GM18907 (cell line): Measurements from ENCODE around the gene SPTA1.

Experiments
- ATAC-seq: cut with Tn5 transposase; IDR thresholded peaks from one replicate; pipeline ENCODE4 v1.9.1; 2021; ENCODE audit warnings: mild to moderate bottlenecking, moderate library complexity; ENCODE audit not compliant: unreplicated experiment

SPTA1 gene

DNA sequence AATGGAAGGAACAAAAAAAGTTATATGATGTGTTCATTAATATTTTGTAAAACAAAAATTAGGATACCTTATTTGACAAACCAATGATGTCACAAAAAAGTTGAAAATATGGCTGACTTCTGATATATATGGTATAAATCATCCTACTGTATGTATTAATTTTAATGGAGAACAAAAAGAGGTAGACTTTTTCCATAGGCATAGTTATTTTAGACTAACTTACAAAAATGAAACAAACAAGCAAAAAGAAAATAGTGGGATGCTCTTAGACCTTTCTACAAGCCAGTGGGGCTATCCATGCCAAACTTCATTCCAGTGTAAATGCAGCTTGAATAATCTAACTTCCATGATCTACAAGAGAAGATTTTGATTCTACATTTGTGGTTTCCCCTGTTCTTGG lies 522 bp upstream of the SPTA1 start:
- ATAC-seq: no peak

DNA sequence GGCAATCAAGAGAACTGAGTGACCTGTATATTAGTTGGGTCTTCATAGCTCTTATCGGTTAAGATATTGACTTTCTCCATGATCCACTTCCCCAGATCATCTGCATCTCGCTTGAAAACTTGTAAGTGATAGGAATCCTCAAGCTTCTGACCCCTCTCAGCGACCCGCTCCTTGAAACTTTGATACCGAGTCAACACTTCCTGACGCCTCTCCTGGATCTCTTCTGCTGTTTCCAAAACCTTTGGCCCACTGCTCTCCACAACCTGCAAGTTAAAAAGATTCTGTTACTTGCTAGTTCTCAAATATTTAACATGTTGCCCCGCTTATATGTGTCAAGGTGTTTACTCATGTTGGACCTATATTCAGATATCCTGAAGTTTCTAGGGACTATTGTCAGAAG lies 1.4 kb downstream of the SPTA1 start:
- ATAC-seq: no peak

DNA sequence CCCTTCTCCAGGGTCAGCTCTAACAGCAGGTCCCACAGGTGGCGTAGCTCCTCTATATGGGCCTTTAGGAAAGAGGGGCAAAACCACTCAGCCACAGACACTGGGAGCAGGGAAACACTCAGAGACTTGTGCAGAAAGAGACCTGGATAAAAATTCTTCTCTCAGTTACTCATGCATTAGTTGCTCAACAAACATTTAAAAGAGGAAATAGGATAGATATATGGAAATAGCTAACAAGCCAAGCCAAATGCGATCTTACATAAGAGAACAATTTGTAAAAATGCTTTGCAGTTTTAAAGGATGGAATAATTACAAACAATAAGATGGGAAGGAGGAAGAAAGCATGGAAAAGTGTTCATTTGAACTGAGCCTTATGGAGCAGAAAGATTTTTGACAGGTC lies 4.9 kb downstream of the SPTA1 start:
- no peak for ATAC-seq

DNA sequence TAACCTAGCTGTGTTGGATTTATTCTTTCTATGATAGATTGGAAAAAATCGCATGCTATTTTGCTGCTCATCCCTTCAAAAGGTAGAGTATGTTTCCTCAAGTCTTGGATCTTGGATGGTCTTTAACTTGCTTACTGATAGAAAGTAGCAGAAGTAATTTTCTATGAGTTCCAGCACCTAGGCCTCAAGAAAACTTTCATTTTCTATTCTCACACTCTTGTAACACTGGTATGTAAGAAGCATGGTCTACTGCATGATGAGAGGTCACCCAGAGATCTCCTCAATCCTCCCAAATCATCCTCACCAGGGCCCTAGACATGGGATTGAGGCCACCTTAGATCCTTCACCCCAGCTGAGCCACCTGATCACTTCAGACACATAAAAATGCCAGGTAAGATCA lies 7.2 kb downstream of the SPTA1 start:
- ATAC-seq: no peak

DNA sequence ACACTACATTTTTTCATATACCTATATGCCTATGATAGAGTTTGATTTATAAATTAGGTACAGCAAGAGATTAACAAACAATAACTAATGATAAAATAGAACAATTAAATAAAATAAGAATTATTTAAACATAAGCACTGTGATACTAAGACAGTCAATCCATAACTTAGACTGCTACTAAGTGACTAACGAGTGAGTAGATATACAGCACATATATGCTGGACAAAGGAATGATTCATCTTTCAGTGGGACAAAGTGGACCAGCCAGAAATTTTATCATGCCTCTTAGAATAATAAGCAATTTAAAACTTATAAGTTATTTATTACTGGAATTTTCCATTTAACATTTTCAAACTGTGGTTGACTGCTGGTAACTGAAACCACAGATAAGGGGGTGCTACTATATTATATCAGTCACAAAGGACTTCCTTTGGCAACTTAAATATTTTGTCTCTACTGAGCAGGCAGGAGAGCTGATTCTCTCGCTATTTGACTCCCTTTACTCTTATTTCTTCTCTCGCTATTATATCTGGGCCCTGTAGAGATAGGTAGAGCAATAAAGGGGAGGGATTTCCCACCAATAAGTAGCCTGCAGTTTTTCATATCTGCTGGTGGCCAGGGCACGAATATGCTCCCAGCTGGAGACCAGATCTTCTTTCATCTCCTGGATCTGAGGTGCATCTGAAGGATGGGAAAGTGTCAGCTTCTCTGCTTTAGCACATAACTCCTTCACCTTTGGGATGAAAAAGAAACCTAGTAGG lies 10.8 kb downstream of the SPTA1 start:
- no peak for ATAC-seq

- no peak for ATAC-seq
Measured at GRCh38 chr1:158674302-158674701, 12.2 kb downstream of the SPTA1 start.

DNA sequence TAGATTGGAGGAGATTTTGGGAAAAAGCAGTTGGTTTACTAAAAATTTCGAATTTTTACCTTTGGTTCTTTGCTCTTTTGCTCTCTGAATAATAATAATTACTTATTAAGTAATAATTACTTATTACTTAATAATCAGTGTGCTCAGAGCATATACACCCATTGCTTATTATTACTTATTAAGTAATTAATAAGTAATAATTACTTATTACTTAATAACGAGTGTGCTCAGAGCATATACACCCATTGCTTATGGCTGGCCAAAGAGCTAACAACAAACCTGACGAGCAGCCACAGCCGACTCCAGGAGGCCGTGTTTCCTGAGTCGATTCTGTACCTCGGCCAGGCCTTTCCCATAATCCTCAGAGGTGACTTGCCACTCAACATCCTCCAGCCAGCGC lies 20.5 kb downstream of the SPTA1 start:
- no peak for ATAC-seq

DNA sequence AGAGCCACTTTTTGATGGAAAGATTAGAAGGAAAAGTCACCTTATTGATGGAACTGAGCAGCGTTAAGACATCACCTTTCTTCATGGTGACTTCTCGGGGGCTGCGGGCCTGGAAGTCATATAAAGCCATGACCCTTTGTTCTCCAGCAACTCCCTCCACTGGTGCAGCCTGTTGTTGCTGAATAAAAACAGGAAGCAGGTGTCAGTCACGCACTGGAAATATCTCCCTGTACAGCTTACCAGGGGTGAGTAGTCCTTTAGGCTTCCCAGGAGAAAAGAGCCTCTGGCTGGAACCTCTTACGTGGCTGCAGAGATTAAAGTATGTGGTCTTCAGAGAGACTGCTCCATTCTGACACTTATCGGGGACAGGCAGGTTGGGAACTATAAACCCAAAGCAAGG lies 31.9 kb downstream of the SPTA1 start:
- ATAC-seq: no peak

DNA sequence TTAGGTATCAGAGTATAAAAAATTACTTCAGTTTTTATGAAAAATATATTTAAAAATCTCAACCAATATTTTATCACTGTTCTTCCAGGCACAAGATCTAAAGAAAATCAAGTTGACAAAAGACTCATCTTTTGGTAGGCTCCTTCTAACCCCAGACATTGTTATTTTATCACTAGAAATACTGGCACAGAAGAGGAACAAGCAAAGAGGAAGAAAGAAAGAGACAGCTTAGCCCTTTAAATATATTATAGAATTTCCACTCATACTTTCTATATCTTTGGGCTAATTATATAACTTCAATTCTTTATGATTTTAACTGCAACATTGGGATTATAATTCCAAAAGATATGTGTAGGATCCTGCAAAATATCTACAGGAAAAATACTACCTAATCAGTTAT lies 32.4 kb downstream of the SPTA1 start:
- no peak for ATAC-seq

- no peak for ATAC-seq
Measured at GRCh38 chr1:158652721-158653334, 33.7 kb downstream of the SPTA1 start.

DNA sequence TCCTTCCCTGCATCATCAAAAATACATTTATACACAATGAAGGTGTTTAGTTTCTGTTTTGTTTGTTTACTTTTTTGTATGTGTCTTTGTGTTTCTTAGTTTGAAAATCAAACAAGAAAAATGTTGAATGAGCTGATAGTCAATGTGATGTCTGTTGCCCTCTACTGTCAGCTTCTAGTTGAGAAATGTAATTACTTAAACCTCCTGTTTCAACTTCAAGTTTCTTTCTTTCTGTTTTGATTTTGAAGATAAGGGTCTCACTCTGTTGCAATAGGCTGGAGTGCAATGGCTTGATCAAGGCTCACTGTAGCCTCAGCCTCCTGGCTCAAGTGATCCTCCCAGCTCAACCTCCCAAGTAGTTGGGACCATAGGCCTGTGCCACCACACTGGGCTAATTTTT lies 37.5 kb downstream of the SPTA1 start:
- ATAC-seq: no peak

- ATAC-seq: no peak
Measured at GRCh38 chr1:158646465-158646864, 40.0 kb downstream of the SPTA1 start.

- ATAC-seq: no peak
Measured at GRCh38 chr1:158644449-158644848, 42.1 kb downstream of the SPTA1 start.

DNA sequence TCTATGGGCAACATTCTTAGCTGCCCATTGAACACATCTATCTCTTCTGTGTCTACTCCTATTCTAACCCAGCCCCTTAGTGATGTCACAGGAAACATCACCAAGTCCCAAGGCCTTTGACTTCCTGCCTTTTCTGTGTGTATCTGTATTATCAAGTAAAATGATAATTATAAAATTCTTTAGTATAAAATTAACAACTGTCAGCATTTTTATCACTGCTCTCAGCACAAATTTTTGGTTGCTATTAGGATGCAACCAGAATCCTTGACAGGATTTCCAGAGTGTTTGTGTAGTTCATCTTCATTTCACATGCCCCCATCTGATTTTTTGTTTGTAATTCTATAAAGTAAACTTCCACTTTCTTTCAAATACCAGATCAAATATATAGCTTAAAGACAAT lies 47.6 kb downstream of the SPTA1 start:
- ATAC-seq: no peak

DNA sequence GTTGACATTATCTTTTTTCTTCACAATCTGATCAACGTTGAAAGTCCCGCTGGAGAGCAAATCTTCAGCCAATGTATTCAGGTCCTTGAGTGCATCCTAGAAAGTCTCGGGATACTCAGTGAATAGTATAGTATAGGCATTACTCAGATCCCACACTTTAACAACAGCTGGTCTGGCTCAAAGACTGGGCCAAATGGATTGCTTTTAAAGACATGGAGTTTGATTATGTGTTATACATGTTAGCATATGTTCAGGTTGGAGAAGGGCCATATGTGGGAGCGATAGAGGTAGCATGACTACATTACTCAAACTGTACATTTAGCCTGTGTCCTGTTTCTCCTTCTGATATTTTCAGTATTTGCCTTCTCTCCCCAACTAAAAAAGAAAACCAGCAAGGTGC lies 48.4 kb downstream of the SPTA1 start:
- ATAC-seq: no peak

- ATAC-seq: no peak
Measured at GRCh38 chr1:158613764-158614163, 72.8 kb downstream of the SPTA1 start.

- no peak for ATAC-seq
Measured at GRCh38 chr1:158611916-158612315, 74.6 kb downstream of the SPTA1 start.

- no peak for ATAC-seq
Measured at GRCh38 chr1:158607296-158607695, 79.2 kb downstream of the SPTA1 start.

DNA sequence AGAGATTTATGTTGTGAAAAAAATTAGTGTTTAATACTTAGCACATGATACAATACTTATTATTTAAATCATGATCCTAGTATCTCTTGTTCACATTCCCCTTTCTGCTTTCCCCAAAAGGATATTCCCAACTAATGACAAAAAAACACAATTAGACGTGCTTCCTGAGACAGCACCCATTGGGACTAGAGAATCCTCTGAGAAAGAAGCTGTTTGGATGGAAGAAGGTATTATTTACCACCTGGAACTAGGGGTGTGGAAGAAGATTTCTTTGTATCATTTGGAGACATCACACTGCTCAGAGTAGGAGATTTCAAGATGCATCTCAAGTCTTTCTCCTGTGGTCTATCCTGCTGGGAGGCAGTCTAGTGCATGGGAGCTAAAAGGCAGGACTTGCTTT lies 81.5 kb downstream of the SPTA1 start, which contains the start of gene OR10Z1:
Gene OR10Z1 (plus strand): TSS at position 301 of the 400 bp plus-strand sequence. CDS start 1,171 bp downstream, outside the sequence.
- ATAC-seq: no peak

DNA sequence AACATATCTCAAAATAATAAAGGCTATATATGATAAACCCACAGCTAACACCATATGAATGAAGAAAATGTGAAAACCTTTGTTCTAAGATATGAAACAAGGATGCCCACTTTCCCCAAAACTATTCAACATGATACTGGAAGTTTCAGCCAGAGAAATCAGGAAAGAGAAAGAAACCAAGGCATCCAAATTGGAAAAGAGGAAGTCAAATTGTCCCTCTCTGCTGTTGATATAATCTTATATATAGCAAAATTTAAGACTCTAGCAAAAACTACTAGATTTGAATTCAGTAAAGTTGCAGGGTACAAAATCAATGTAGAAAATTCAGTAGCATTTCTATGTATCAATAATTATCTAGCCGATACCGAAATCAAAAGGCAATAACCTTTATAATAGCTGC lies 85.8 kb downstream of the SPTA1 start:
- ATAC-seq: no peak

DNA sequence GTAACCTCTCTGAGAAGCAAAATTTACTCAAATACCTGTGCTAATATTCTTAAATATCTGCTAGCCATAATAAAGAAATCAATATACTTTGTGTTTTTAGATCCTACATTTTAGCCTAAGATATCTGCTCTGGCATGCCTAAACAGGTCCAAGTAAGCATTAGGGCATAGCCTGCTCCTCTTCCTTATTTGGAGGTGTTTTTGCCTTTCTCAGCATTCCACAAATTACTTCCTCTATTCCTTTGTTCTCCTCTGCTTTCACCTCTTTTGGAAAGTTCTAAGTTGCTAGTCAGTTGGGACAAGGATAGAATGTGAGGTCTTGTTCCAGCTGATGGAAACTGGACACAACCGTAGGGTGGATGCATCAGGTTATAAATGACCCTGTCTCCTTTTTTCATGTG lies 99.6 kb downstream of the SPTA1 start:
- no peak for ATAC-seq

- no peak for ATAC-seq
Measured at GRCh38 chr1:158583962-158584361, 102.6 kb downstream of the SPTA1 start.

DNA sequence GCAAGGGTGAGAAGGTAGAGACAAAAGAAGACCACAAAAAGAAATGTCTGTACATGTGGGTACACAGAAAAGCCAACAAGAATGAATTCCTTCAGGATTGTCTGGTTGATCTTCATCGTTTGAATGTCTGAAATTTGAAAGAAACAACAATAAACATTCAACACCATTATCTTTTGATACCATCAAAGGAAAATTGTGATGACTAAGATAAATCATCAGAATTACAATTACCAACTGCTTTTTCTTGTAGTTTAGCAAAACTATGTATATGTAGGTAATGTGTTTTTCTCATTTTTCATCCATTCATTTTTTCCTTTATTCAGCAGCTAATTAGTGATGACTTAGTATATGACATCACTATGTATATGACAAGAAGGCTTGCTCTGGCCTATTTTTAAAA lies 106.8 kb downstream of the SPTA1 start, which contains the start of gene OR10X1:
Gene OR10X1 (minus strand): TSS at position 167 of the 400 bp plus-strand sequence. CDS start 0 bp downstream, at position 167.
- ATAC-seq: no peak
